GM23338 (cell line): ENCODE measurements around the gene TCP11. TPM values are rescaled to one million over a fixed set of nuclear protein-coding genes. Genes with fewer than 3 reads are reported as not detected.

Experiments used
- ATAC-seq: fragments of 200-7000 bp; cut with Tn5 transposase; 3 replicates; pipeline ENCODE4 v1.9.1; 2020
- DNase-seq: peaks from one replicate; pipeline ENCODE4 v3.0.0-alpha.2; 2015; ENCODE audit warnings: low spot score
- H2AFZ ChIP-seq: fragments of 200-600 bp; sonication (generic); 2 replicates; pipeline ENCODE4 v1.8.0; 2016; ENCODE audit warnings: antibody characterized with exemption, mild to moderate bottlenecking, moderate library complexity
- H3F3A ChIP-seq: fragments of 200-600 bp; sonication (generic); replicated peaks from 2 replicates; pipeline ENCODE4 v1.8.0; 2017; ENCODE audit warnings: antibody characterized with exemption, mixed run types, low read depth
- H3K27ac ChIP-seq: fragments of 200-600 bp; sonication (generic); 2 replicates; pipeline ENCODE4 v1.6.1; 2016; ENCODE audit warnings: low read depth
- H3K27me3 ChIP-seq: fragments of 200-600 bp; sonication (generic); 2 replicates; pipeline ENCODE4 v1.8.0; 2016; ENCODE audit warnings: mild to moderate bottlenecking, mixed run types, moderate library complexity; ENCODE audit not compliant: insufficient read depth
- H3K36me3 ChIP-seq: fragments of 200-600 bp; sonication (generic); 2 replicates; pipeline ENCODE4 v1.8.0; 2016; ENCODE audit warnings: mild to moderate bottlenecking; ENCODE audit not compliant: insufficient read depth
- H3K4me1 ChIP-seq: fragments of 200-600 bp; sonication (generic); 2 replicates; pipeline ENCODE4 v1.8.0; 2016; ENCODE audit warnings: mild to moderate bottlenecking, moderate library complexity; ENCODE audit not compliant: insufficient read depth
- H3K4me2 ChIP-seq: fragments of 200-600 bp; sonication (generic); 2 replicates; pipeline ENCODE4 v1.7.1; 2017; ENCODE audit warnings: mixed run types
- H3K4me3 ChIP-seq: fragments of 200-600 bp; sonication (generic); 2 replicates; pipeline ENCODE4 v1.6.1; 2016; ENCODE audit warnings: mixed run types
- H3K79me2 ChIP-seq: fragments of 200-600 bp; sonication (generic); replicated peaks from 2 replicates; pipeline ENCODE4 v1.8.0; 2017; ENCODE audit warnings: mild to moderate bottlenecking; ENCODE audit not compliant: insufficient read depth
- H3K9me2 ChIP-seq: fragments of 200-600 bp; sonication (generic); 2 replicates; pipeline ENCODE4 v1.8.0; 2017; ENCODE audit not compliant: insufficient read depth
- H4K20me1 ChIP-seq: fragments of 200-600 bp; sonication (generic); replicated peaks from 2 replicates; pipeline ENCODE4 v1.8.0; 2017; ENCODE audit warnings: mild to moderate bottlenecking; ENCODE audit not compliant: insufficient read depth
- H3K27ac Mint-ChIP-seq: 2 replicates; pipeline ENCODE4 v1.8.0; 2020; ENCODE audit warnings: inconsistent platforms, mild to moderate bottlenecking, moderate library complexity, mixed read lengths
- H3K27me3 Mint-ChIP-seq: 3 replicates; pipeline ENCODE4 v1.8.0; 2022; ENCODE audit warnings: low read depth, mild to moderate bottlenecking, moderate library complexity, mixed read lengths, inconsistent platforms; ENCODE audit not compliant: insufficient read depth, poor library complexity
- H3K36me3 Mint-ChIP-seq: 3 replicates; pipeline ENCODE4 v1.8.0; 2021; ENCODE audit warnings: low read depth, mild to moderate bottlenecking, inconsistent platforms, moderate library complexity, mixed read lengths
- H3K4me1 Mint-ChIP-seq: 3 replicates; pipeline ENCODE4 v1.8.0; 2020; ENCODE audit warnings: mild to moderate bottlenecking, inconsistent platforms, mixed read lengths
- H3K4me3 Mint-ChIP-seq: 3 replicates; pipeline ENCODE4 v1.8.0; 2021; ENCODE audit warnings: moderate library complexity, mild to moderate bottlenecking, inconsistent platforms, mixed read lengths
- H3K9me3 Mint-ChIP-seq: 3 replicates; pipeline ENCODE4 v1.8.0; 2020; ENCODE audit warnings: moderate library complexity, mild to moderate bottlenecking, inconsistent platforms, mixed read lengths
- CREB1 ChIP-seq: fragments of 250-450 bp; sonication (Bioruptor Pico); IDR thresholded peaks from 2 replicates; pipeline ENCODE4 v1.5.0; 2020; ENCODE audit warnings: low read depth, mild to moderate bottlenecking, moderate library complexity
- EZH2 ChIP-seq: fragments of 200-600 bp; sonication (generic); IDR thresholded peaks from one replicate; pipeline ENCODE4 v1.8.0; 2017; ENCODE audit warnings: antibody characterized with exemption, mild to moderate bottlenecking, low read depth; ENCODE audit not compliant: unreplicated experiment
- EZH2phosphoT487 ChIP-seq: fragments of 200-600 bp; sonication (generic); IDR thresholded peaks from one replicate; pipeline ENCODE4 v1.8.1; 2018; ENCODE audit warnings: antibody characterized with exemption; ENCODE audit not compliant: unreplicated experiment
- JUNB ChIP-seq: IDR thresholded peaks from one replicate; pipeline ENCODE4 v1.6.1; 2016; ENCODE audit warnings: antibody characterized with exemption; ENCODE audit not compliant: unreplicated experiment
- STAT1 ChIP-seq: IDR thresholded peaks from one replicate; pipeline ENCODE4 v1.6.1; 2016; ENCODE audit warnings: antibody characterized with exemption; ENCODE audit not compliant: unreplicated experiment
- ZNF114 ChIP-seq: fragments of 250-450 bp; sonication (Bioruptor Pico); IDR thresholded peaks from 2 replicates; pipeline ENCODE4 v1.5.0; 2020; ENCODE audit warnings: mild to moderate bottlenecking, moderate library complexity
- polyA plus RNA-seq: library from polyadenylated mRNA; unstranded; fragments of >200 nt; fragmentation: Nextera tagmentation; extraction: Ambion mirVana; gene quantifications from 2 replicates; pipeline ENCODE4 v1.2.1, GENCODE V29; 2016
- total RNA-seq: library from RNA; depleted of rRNA; stranded (reverse); fragments of >200 nt; shearing (Covaris generic); gene quantifications from 2 replicates; pipeline ENCODE4 v1.2.3, GENCODE V29; 2014
- TF ChIP-seq, protein P1 (sequence below): fragments of 250-450 bp; sonication (Bioruptor Pico); IDR thresholded peaks from 2 replicates; pipeline ENCODE4 v1.5.0; 2020; ENCODE audit warnings: mild to moderate bottlenecking, moderate library complexity
- TF ChIP-seq, protein P2 (sequence below): IDR thresholded peaks from one replicate; pipeline ENCODE4 v1.6.1; 2018; ENCODE audit warnings: antibody characterized with exemption; ENCODE audit not compliant: unreplicated experiment
- TF ChIP-seq, protein P3 (sequence below): IDR thresholded peaks from 2 replicates; pipeline ENCODE4 v1.6.1; 2016; ENCODE audit warnings: antibody characterized with exemption
- TF ChIP-seq, protein P4 (sequence below), 2 experiments: fragments of 200-600 bp in 1 of 2; sonication (generic) in 1 of 2; conservative IDR thresholded peaks; 2 replicates each; pipeline versions ENCODE4 v1.5.1 to v1.6.1; 2016 to 2017; ENCODE audit warnings: antibody characterized with exemption in 2 of 2, low read depth in 2 of 2, mild to moderate bottlenecking in 2 of 2, moderate library complexity in 1 of 2

Gene TCP11
- total and polyA plus RNA-seq, 2 experiments from 2014 or later, result not detected

DNA sequence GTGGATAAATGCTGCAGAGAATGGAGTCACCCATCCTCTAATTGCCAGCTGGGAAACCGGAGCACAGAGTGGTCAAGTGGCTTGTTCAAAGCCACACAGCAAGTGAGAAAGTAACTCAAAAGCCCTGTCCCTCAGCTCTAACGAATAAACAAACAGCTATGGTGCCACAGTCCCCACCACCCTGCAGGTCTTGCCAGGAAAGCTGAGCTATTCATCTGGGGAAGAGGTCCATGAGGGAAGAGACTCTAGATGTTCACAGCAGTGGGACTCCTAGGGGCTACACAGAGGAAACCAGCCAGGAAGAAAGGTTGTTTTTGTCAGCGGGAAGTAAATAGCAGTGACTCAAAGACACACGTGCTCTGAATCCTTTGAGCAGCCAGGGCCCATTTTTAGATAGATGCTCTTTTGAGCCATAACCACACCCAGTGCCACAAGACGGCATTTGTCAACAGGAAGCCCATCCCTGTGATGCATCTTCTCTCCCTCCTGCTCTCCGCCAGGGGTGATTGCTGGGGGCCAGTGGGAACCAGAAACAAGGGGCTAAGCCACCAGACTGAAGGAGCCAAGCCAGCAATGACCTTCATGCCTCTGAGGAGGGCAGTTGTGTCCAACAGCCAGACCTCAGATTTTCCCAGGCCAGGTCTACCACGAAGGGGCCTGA is 32.4 kb upstream of the TCP11 start (continued):
- TF ChIP-seq, protein P1, sequence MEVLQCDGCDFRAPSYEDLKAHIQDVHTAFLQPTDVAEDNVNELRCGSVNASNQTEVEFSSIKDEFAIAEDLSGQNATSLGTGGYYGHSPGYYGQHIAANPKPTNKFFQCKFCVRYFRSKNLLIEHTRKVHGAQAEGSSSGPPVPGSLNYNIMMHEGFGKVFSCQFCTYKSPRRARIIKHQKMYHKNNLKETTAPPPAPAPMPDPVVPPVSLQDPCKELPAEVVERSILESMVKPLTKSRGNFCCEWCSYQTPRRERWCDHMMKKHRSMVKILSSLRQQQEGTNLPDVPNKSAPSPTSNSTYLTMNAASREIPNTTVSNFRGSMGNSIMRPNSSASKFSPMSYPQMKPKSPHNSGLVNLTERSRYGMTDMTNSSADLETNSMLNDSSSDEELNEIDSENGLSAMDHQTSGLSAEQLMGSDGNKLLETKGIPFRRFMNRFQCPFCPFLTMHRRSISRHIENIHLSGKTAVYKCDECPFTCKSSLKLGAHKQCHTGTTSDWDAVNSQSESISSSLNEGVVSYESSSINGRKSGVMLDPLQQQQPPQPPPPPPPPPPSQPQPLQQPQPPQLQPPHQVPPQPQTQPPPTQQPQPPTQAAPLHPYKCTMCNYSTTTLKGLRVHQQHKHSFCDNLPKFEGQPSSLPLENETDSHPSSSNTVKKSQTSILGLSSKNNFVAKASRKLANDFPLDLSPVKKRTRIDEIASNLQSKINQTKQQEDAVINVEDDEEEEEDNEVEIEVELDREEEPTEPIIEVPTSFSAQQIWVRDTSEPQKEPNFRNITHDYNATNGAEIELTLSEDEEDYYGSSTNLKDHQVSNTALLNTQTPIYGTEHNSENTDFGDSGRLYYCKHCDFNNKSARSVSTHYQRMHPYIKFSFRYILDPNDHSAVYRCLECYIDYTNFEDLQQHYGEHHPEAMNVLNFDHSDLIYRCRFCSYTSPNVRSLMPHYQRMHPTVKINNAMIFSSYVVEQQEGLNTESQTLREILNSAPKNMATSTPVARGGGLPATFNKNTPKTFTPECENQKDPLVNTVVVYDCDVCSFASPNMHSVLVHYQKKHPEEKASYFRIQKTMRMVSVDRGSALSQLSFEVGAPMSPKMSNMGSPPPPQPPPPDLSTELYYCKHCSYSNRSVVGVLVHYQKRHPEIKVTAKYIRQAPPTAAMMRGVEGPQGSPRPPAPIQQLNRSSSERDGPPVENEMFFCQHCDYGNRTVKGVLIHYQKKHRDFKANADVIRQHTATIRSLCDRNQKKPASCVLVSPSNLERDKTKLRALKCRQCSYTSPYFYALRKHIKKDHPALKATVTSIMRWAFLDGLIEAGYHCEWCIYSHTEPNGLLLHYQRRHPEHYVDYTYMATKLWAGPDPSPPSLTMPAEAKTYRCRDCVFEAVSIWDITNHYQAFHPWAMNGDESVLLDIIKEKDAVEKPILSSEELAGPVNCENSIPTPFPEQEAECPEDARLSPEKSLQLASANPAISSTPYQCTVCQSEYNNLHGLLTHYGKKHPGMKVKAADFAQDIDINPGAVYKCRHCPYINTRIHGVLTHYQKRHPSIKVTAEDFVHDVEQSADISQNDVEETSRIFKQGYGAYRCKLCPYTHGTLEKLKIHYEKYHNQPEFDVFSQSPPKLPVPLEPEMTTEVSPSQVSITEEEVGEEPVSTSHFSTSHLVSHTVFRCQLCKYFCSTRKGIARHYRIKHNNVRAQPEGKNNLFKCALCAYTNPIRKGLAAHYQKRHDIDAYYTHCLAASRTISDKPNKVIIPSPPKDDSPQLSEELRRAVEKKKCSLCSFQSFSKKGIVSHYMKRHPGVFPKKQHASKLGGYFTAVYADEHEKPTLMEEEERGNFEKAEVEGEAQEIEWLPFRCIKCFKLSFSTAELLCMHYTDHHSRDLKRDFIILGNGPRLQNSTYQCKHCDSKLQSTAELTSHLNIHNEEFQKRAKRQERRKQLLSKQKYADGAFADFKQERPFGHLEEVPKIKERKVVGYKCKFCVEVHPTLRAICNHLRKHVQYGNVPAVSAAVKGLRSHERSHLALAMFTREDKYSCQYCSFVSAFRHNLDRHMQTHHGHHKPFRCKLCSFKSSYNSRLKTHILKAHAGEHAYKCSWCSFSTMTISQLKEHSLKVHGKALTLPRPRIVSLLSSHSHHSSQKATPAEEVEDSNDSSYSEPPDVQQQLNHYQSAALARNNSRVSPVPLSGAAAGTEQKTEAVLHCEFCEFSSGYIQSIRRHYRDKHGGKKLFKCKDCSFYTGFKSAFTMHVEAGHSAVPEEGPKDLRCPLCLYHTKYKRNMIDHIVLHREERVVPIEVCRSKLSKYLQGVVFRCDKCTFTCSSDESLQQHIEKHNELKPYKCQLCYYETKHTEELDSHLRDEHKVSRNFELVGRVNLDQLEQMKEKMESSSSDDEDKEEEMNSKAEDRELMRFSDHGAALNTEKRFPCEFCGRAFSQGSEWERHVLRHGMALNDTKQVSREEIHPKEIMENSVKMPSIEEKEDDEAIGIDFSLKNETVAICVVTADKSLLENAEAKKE (CRISPR knock-in tag), result no peak
- TF ChIP-seq EZH2phosphoT487, result no peak
- TF ChIP-seq STAT1, result no peak

DNA sequence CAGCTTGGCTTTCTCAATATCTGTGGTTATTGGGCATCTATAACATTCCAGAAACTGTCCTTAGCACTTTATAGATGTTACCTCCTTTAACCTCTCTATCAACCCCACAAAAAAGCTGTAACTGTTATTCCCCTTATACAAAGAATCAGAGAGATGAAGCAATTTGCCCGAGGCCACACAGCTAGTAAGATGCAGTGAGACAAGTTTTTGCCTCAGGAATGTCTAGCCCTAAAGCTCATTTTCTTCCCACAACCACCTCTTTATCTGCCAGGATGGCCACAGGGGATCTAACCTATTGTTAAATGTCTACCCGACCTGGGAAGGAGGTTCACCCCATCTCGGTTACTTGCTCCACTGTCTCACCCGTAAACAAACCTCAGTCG is 31.9 kb upstream of the TCP11 start:
- Histone ChIP-seq H3K9me2 (no peaks in the 10 kb centered on the region), H3K27me3 (no peaks in the 10 kb centered on the region), H3K36me3 (no peaks in the 10 kb centered on the region), H3K4me2 (no peak overlapping the region), H2AFZ (no peak overlapping the region), H3K27ac (no peak overlapping the region), H4K20me1 (no peaks in the 10 kb centered on the region; the same call in 1 of the 2 replicates), H3K4me3 (no peak overlapping the region), H3K79me2 (no peaks in the 10 kb centered on the region), H3F3A (no peaks in the 10 kb centered on the region), H3K4me1 (no peaks in the 10 kb centered on the region)
- ATAC-seq (no peak), DNase-seq (no peak)
- Mint-ChIP-seq H3K4me1 (peaks cover 5% of the 10 kb centered on the region; the same call in 2 of the 3 replicates), H3K9me3 (peaks cover 4% of the 10 kb centered on the region; the same call in 2 of the 3 replicates), H3K36me3 (peaks cover 2% of the 10 kb centered on the region; the same call in 2 of the 3 replicates), H3K27ac (no peak overlapping the region), H3K27me3 (peaks cover 10% of the 10 kb centered on the region), H3K4me3 (no peak overlapping the region)
- TF ChIP-seq EZH2phosphoT487, result no peak
- TF ChIP-seq EZH2, result no peak
- no peak for TF ChIP-seq ZNF114 (CRISPR knock-in tag)
- TF ChIP-seq CREB1 (CRISPR knock-in tag), result no peak
- TF ChIP-seq, protein P2, sequence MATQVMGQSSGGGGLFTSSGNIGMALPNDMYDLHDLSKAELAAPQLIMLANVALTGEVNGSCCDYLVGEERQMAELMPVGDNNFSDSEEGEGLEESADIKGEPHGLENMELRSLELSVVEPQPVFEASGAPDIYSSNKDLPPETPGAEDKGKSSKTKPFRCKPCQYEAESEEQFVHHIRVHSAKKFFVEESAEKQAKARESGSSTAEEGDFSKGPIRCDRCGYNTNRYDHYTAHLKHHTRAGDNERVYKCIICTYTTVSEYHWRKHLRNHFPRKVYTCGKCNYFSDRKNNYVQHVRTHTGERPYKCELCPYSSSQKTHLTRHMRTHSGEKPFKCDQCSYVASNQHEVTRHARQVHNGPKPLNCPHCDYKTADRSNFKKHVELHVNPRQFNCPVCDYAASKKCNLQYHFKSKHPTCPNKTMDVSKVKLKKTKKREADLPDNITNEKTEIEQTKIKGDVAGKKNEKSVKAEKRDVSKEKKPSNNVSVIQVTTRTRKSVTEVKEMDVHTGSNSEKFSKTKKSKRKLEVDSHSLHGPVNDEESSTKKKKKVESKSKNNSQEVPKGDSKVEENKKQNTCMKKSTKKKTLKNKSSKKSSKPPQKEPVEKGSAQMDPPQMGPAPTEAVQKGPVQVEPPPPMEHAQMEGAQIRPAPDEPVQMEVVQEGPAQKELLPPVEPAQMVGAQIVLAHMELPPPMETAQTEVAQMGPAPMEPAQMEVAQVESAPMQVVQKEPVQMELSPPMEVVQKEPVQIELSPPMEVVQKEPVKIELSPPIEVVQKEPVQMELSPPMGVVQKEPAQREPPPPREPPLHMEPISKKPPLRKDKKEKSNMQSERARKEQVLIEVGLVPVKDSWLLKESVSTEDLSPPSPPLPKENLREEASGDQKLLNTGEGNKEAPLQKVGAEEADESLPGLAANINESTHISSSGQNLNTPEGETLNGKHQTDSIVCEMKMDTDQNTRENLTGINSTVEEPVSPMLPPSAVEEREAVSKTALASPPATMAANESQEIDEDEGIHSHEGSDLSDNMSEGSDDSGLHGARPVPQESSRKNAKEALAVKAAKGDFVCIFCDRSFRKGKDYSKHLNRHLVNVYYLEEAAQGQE, result no peak
- TF ChIP-seq JUNB, result no peak
- TF ChIP-seq, protein P3, sequence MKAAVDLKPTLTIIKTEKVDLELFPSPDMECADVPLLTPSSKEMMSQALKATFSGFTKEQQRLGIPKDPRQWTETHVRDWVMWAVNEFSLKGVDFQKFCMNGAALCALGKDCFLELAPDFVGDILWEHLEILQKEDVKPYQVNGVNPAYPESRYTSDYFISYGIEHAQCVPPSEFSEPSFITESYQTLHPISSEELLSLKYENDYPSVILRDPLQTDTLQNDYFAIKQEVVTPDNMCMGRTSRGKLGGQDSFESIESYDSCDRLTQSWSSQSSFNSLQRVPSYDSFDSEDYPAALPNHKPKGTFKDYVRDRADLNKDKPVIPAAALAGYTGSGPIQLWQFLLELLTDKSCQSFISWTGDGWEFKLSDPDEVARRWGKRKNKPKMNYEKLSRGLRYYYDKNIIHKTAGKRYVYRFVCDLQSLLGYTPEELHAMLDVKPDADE, result no peak
- TF ChIP-seq, protein P4, sequence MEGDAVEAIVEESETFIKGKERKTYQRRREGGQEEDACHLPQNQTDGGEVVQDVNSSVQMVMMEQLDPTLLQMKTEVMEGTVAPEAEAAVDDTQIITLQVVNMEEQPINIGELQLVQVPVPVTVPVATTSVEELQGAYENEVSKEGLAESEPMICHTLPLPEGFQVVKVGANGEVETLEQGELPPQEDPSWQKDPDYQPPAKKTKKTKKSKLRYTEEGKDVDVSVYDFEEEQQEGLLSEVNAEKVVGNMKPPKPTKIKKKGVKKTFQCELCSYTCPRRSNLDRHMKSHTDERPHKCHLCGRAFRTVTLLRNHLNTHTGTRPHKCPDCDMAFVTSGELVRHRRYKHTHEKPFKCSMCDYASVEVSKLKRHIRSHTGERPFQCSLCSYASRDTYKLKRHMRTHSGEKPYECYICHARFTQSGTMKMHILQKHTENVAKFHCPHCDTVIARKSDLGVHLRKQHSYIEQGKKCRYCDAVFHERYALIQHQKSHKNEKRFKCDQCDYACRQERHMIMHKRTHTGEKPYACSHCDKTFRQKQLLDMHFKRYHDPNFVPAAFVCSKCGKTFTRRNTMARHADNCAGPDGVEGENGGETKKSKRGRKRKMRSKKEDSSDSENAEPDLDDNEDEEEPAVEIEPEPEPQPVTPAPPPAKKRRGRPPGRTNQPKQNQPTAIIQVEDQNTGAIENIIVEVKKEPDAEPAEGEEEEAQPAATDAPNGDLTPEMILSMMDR (conservative IDR thresholded peaks at IDR 0.05; ENCODE audit: low read depth in 2 of 2), result no peak
